H1 (cell line): ENCODE measurements around the gene GMEB2. TPM values are rescaled to one million over a fixed set of nuclear protein-coding genes. Genes with fewer than 3 reads are reported as not detected.

ENCODE experiments used
- CTCF ChIA-PET: fragments of 300-600 bp; sonication (Branson Sonifier 250); formaldehyde crosslinking; loops from one replicate; lab custom pipeline; 2021; ENCODE audit not compliant: partially characterized antibody; lab: Charles Lee
- POLR2A ChIA-PET: fragments of 300-600 bp; sonication (Branson Sonifier 250); formaldehyde crosslinking; loops from one replicate; lab custom pipeline; 2021; ENCODE audit warnings: inconsistent platforms; ENCODE audit not compliant: partially characterized antibody; lab: Charles Lee
- DNase-seq, 2 experiments: peaks; one replicate each; pipeline versions ENCODE4 v3.0.0 to v3.0.0-alpha.2; 2010 to 2022; ENCODE audit warnings: low spot score in 2 of 2, low read depth in 1 of 2, mixed read lengths in 1 of 2
- FAIRE-seq: peaks from 2 replicates; lab custom pipeline; 2011; peaks lifted over from hg19 to GRCh38; lab: Jason Lieb, UNC
- H2AFZ ChIP-seq: 2 replicates; pipeline ENCODE4 v1.8.1; 2012; ENCODE audit warnings: low read length, inconsistent platforms
- H2AK5ac ChIP-seq: 2 replicates; pipeline ENCODE4 v1.6.1; 2013; ENCODE audit warnings: low read depth, low read length
- H2BK120ac ChIP-seq: replicated peaks from 2 replicates; pipeline ENCODE3; 2013; ENCODE audit warnings: low read depth, low read length, inconsistent platforms
- H2BK12ac ChIP-seq: 2 replicates; pipeline ENCODE4 v1.6.1; 2013; ENCODE audit warnings: low read depth, low read length
- H2BK15ac ChIP-seq: 2 replicates; pipeline ENCODE4 v1.6.1; 2013; ENCODE audit warnings: low read length
- H2BK20ac ChIP-seq: 2 replicates; pipeline ENCODE4 v1.6.1; 2013; ENCODE audit warnings: low read length
- H2BK5ac ChIP-seq: 2 replicates; pipeline ENCODE4 v1.6.1; 2013; ENCODE audit warnings: low read depth, low read length
- H3K14ac ChIP-seq: 2 replicates; pipeline ENCODE4 v1.6.1; 2013; ENCODE audit warnings: inconsistent platforms; ENCODE audit not compliant: insufficient read length
- H3K18ac ChIP-seq: 2 replicates; pipeline ENCODE4 v1.6.1; 2013; ENCODE audit warnings: low read length; ENCODE audit errors: extremely low read depth
- H3K23ac ChIP-seq: 2 replicates; pipeline ENCODE4 v1.6.1; 2013; ENCODE audit warnings: inconsistent platforms; ENCODE audit not compliant: insufficient read length
- H3K23me2 ChIP-seq: 2 replicates; pipeline ENCODE4 v1.6.1; 2013; ENCODE audit warnings: low read depth, low read length
- H3K27ac ChIP-seq: 2 replicates; pipeline ENCODE4 v1.6.1; 2011; ENCODE audit warnings: low read depth, low read length, inconsistent platforms
- H3K27me3 ChIP-seq, 4 experiments: replicated peaks in 1 of 4; 1 replicate in 1 of 4; 2 replicates in 3 of 4; pipeline versions ENCODE4 v1.6.1 to v1.8.1; 2011 to 2013; ENCODE audit warnings: low read length in 3 of 4, mild to moderate bottlenecking in 3 of 4, inconsistent platforms in 2 of 4, mixed read lengths in 2 of 4, moderate library complexity in 1 of 4; ENCODE audit not compliant: control insufficient read depth in 3 of 4, insufficient read depth in 3 of 4; ENCODE audit errors: extremely low read depth in 1 of 4
- H3K36me3 ChIP-seq, 4 experiments: 2 replicates each; pipeline versions ENCODE4 v1.6.1 to v1.8.1; 2011 to 2013; ENCODE audit warnings: mild to moderate bottlenecking in 4 of 4, low read length in 3 of 4, moderate library complexity in 2 of 4, control low read depth in 1 of 4, inconsistent platforms in 1 of 4; ENCODE audit not compliant: insufficient read depth in 4 of 4, control insufficient read depth in 2 of 4
- H3K4ac ChIP-seq: replicated peaks from 2 replicates; pipeline ENCODE3; 2013; ENCODE audit warnings: low read length, low read depth, mixed read lengths, inconsistent platforms; ENCODE audit not compliant: insufficient read length
- H3K4me1 ChIP-seq, 4 experiments: replicated peaks in 1 of 4; 1 replicate in 1 of 4; 2 replicates in 3 of 4; pipeline versions ENCODE4 v1.6.1 to v1.8.1; 2011 to 2013; ENCODE audit warnings: low read length in 3 of 4, inconsistent platforms in 2 of 4, mixed read lengths in 1 of 4; ENCODE audit not compliant: insufficient read depth in 4 of 4, control insufficient read depth in 3 of 4
- H3K4me2 ChIP-seq, 2 experiments: 2 replicates each; pipeline versions ENCODE4 v1.6.1 to v1.8.1; 2011 to 2013; ENCODE audit warnings: low read depth in 2 of 2, low read length in 2 of 2, control low read depth in 1 of 2, inconsistent platforms in 1 of 2, mild to moderate bottlenecking in 1 of 2; ENCODE audit not compliant: insufficient read depth in 1 of 2
- H3K4me3 ChIP-seq, 4 experiments: fragments of 200-600, 300-600 bp in 1 of 4; sonication (generic), shearing (Covaris generic), sonication (Bioruptor Twin) in 1 of 4; 2 replicates each; pipeline versions ENCODE4 v1.5.1 to v1.8.1; 2011 to 2016; ENCODE audit warnings: low read length in 4 of 4, low read depth in 3 of 4, control low read depth in 2 of 4, inconsistent platforms in 2 of 4, mild to moderate bottlenecking in 2 of 4, mixed read lengths in 1 of 4, moderate library complexity in 1 of 4; ENCODE audit not compliant: insufficient read depth in 2 of 4; ENCODE audit errors: extremely low read depth in 1 of 4
- H3K56ac ChIP-seq: replicated peaks from 2 replicates; pipeline ENCODE3; 2013; ENCODE audit warnings: low read depth, mild to moderate bottlenecking, mixed read lengths, low read length, inconsistent platforms; ENCODE audit not compliant: insufficient read length
- H3K79me1 ChIP-seq: 2 replicates; pipeline ENCODE4 v1.6.1; 2013; ENCODE audit warnings: low read depth, low read length, control low read depth
- H3K79me2 ChIP-seq, 2 experiments: 2 replicates each; pipeline versions ENCODE4 v1.6.1 to v1.8.1; 2012 to 2013; ENCODE audit warnings: low read length in 2 of 2, mild to moderate bottlenecking in 2 of 2, inconsistent platforms in 1 of 2; ENCODE audit not compliant: insufficient read depth in 2 of 2, control insufficient read depth in 1 of 2
- H3K9ac ChIP-seq, 4 experiments: replicated peaks in 1 of 4; 1 replicate in 1 of 4; 2 replicates in 3 of 4; pipeline versions ENCODE4 v1.6.1 to v1.8.1; 2011 to 2013; ENCODE audit warnings: low read depth in 3 of 4, low read length in 3 of 4, control low read depth in 2 of 4, mild to moderate bottlenecking in 2 of 4, moderate library complexity in 2 of 4, inconsistent platforms in 1 of 4; ENCODE audit errors: extremely low read depth in 1 of 4
- H3K9me3 ChIP-seq, 2 experiments: 2 replicates each; pipeline versions ENCODE4 v1.6.1 to v1.8.1; 2012 to 2013; ENCODE audit warnings: mild to moderate bottlenecking in 2 of 2, moderate library complexity in 2 of 2, control low read depth in 1 of 2, inconsistent platforms in 1 of 2, low read depth in 1 of 2, low read length in 1 of 2, mixed read lengths in 1 of 2; ENCODE audit not compliant: insufficient read depth in 2 of 2
- H4K20me1 ChIP-seq, 2 experiments: replicated peaks in 1 of 2; 2 replicates each; pipeline versions ENCODE3 to v1.8.1; 2011 to 2013; ENCODE audit warnings: inconsistent platforms in 2 of 2, low read length in 2 of 2, mild to moderate bottlenecking in 1 of 2; ENCODE audit not compliant: insufficient read depth in 2 of 2, control insufficient read depth in 1 of 2
- H4K5ac ChIP-seq: 2 replicates; pipeline ENCODE4 v1.6.1; 2013; ENCODE audit warnings: low read length, low read depth, mixed read lengths, inconsistent platforms; ENCODE audit not compliant: insufficient read length
- H4K8ac ChIP-seq: 2 replicates; pipeline ENCODE4 v1.8.0; 2013; ENCODE audit warnings: mild to moderate bottlenecking, moderate library complexity, low read length, inconsistent platforms; ENCODE audit not compliant: insufficient read depth; ENCODE audit errors: extremely low read depth
- H4K91ac ChIP-seq: replicated peaks from 2 replicates; pipeline ENCODE3; 2013; ENCODE audit warnings: low read length, mixed read lengths, inconsistent platforms; ENCODE audit not compliant: insufficient read length
- ASH2L ChIP-seq: fragments of 200-600, 300-600 bp; sonication (generic); IDR thresholded peaks from one replicate; pipeline ENCODE4 v1.7.1; 2017; ENCODE audit warnings: low read length
- E2F6 ChIP-seq: IDR thresholded peaks from 2 replicates; pipeline ENCODE4 v1.6.1; 2012; ENCODE audit warnings: inconsistent platforms
- EP300 ChIP-seq, 2 experiments: IDR thresholded peaks; 1 replicate in 1 of 2; 2 replicates in 1 of 2; pipeline ENCODE4 v1.6.1; 2011 to 2012; ENCODE audit warnings: low read depth in 2 of 2, low read length in 2 of 2, mild to moderate bottlenecking in 2 of 2, borderline replicate concordance in 1 of 2, inconsistent platforms in 1 of 2, moderate library complexity in 1 of 2
- JUN ChIP-seq: IDR thresholded peaks from 2 replicates; pipeline ENCODE4 v1.6.1; 2011; ENCODE audit warnings: low read depth, mild to moderate bottlenecking, improper control_type of control experiment, low read length
- MAFK ChIP-seq: IDR thresholded peaks from 2 replicates; pipeline ENCODE4 v1.6.1; 2012; ENCODE audit warnings: low read depth, mild to moderate bottlenecking, improper control_type of control experiment, low read length
- PHF8 ChIP-seq: fragments of 200-600 bp; sonication (generic); conservative IDR thresholded peaks from 2 replicates; pipeline ENCODE4 v1.7.1; 2012; ENCODE audit warnings: low read depth, mild to moderate bottlenecking, inconsistent platforms, low read length, moderate library complexity
- POU5F1 ChIP-seq: IDR thresholded peaks from 2 replicates; pipeline ENCODE4 v1.6.1; 2011; ENCODE audit warnings: low read depth, mild to moderate bottlenecking, low read length, moderate library complexity
- SAP30 ChIP-seq: fragments of 300-600 bp; sonication (generic); IDR thresholded peaks from 2 replicates; pipeline ENCODE4 v1.7.1; 2012; ENCODE audit warnings: low read length, moderate library complexity, mild to moderate bottlenecking, inconsistent platforms; ENCODE audit not compliant: insufficient read depth, insufficient replicate concordance
- SIX5 ChIP-seq: IDR thresholded peaks from 2 replicates; pipeline ENCODE4 v1.6.1; 2011; ENCODE audit warnings: mild to moderate bottlenecking, low read depth, low read length
- SP1 ChIP-seq: IDR thresholded peaks from 2 replicates; pipeline ENCODE4 v1.6.1; 2011; ENCODE audit warnings: low read depth, low read length
- SP2 ChIP-seq: IDR thresholded peaks from 2 replicates; pipeline ENCODE4 v1.6.1; 2012; ENCODE audit warnings: mild to moderate bottlenecking, low read length, inconsistent platforms
- SP4 ChIP-seq: IDR thresholded peaks from 2 replicates; pipeline ENCODE4 v1.6.1; 2012; ENCODE audit warnings: low read length, inconsistent platforms
- WGBS, 2 experiments: shearing (Covaris generic) in 1 of 2; methylation state at CpG; one replicate each; pipeline versions ENCODE4 v1.1.6 to v1.1.7; 2013 to 2015; ENCODE audit warnings: low lambda C conversion rate in 2 of 2, mixed read lengths in 2 of 2, inconsistent platforms in 1 of 2, low coverage in 1 of 2, missing lambda C conversion rate in 1 of 2; ENCODE audit not compliant: insufficient replicate concordance in 2 of 2, insufficient coverage in 1 of 2, insufficient read length in 1 of 2; ENCODE audit errors: extremely low coverage in 1 of 2, missing lambda C conversion rate in 1 of 2; 5-methylcytosine and 5-hydroxymethylcytosine counted together
- polyA plus RNA-seq, 7 experiments: library from polyadenylated mRNA; depleted of rRNA in 3 of 7; stranded (reverse) in 5 of 7; unstranded in 2 of 7; fragments of >200 nt in 5 of 7; fragments of 200-250 nt in 2 of 7; gene quantifications; 1 replicate in 5 of 7; 2 replicates in 1 of 7; 4 replicates in 1 of 7; pipeline versions ENCODE4 v1.2.1 to v1.2.3, GENCODE V29; 2011 to 2013; ENCODE audit warnings: missing spikeins in 2 of 7, mixed read lengths in 2 of 7
- total RNA-seq: library from RNA; stranded (reverse); fragmentation: NEBNext Ultra II Directional; extraction: Animal tissue kit (Norgen Biotek cat#: 25700); gene quantifications from 2 replicates; pipeline ENCODE4 v1.2.1, GENCODE V29; 2021
- TF ChIP-seq, protein P1 (sequence below): IDR thresholded peaks from 2 replicates; pipeline ENCODE4 v1.6.1; 2012; ENCODE audit warnings: inconsistent platforms

Gene GMEB2
- total and polyA plus RNA-seq, 2 of the 8 experiments (the other 6 are each of a cell fraction or from before 2014, with no cell fraction given): 12.9 to 14.2 TPM

DNA sequence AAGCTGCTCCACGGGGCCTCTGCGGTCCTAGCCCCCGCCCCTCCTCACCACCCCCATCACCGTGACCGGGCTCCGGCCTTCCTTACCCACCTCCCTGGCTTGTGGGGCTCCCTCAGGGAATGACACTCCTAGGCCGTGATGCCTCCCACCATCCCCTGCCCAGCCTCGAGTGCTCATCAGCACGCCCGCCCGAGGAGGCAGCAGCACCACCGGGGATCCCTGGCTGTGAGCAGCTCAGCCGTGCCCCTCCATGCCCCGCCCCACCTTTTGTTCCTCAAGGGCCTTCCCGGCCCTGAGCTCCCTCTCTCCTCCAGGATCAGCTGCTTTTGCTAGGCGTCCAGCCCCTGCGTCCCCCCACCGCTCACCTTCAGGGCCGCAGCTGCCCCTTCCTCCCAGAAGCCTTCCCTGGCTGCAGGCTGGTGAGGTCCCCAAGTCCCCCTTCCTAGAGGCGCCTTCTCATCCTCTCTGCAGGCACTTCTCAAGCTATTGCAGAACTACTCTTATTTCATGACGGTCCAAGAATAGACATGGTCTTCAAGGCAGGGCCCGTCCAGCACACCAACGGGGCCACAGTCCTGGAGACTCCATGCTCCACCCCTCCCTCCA, 69.9 kb downstream of the GMEB2 start:
- no peak overlapping the region for H2BK5ac ChIP-seq
- no peak overlapping the region for H3K14ac ChIP-seq
- no peak overlapping the region for H2BK15ac ChIP-seq
- CTCF ChIA-PET: interaction anchor here (0.9 to 2.2 kb wide), 7 partner anchors 15 to 92 kb away, joined by 3 to 9 read pairs (median 4); partner anchors contain the start of gene PTK6
- no peaks in the 10 kb centered on the region; a peak in 1 of 8 replicates for H3K36me3 ChIP-seq
- H3K56ac ChIP-seq: no peak overlapping the region
- H3K27me3 ChIP-seq: no peaks in the 10 kb centered on the region; a peak in 1 of 7 replicates
- no peak for TF ChIP-seq MAFK
- TF ChIP-seq PHF8: no peak
- no peak for TF ChIP-seq SAP30
- TF ChIP-seq SP1: no peak
- TF ChIP-seq SP2: no peak
- TF ChIP-seq, protein P1, sequence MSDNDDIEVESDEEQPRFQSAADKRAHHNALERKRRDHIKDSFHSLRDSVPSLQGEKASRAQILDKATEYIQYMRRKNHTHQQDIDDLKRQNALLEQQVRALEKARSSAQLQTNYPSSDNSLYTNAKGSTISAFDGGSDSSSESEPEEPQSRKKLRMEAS: no peak
- no peak for TF ChIP-seq ASH2L
- no peak for TF ChIP-seq POU5F1
- no peak for TF ChIP-seq SP4
- no peak for TF ChIP-seq SIX5
- no peak for TF ChIP-seq E2F6
- TF ChIP-seq EP300 (IDR thresholded peaks at IDR 0.05; ENCODE audit: borderline replicate concordance in 1 of 2, low read depth in 2 of 2, low read length in 2 of 2): no peak
- TF ChIP-seq JUN: no peak
- H4K5ac ChIP-seq: no peak overlapping the region
- H4K8ac ChIP-seq: no peak overlapping the region
- no peak overlapping the region for H3K4me2 ChIP-seq
- no peaks in the 10 kb centered on the region for H3K79me2 ChIP-seq
- POLR2A ChIA-PET: interaction anchor here (1.7 kb wide), 1 partner anchor 10 kb away, joined by 5 read pairs; no protein-coding TSS in a partner anchor
- WGBS, 2 experiments: 78% methylated on average over 19 of the region's 23 CpGs; no CpG with 5 or more reads in 1 of the 2 experiments
- no peak for FAIRE-seq
- H3K79me1 ChIP-seq: no peaks in the 10 kb centered on the region
- H3K23me2 ChIP-seq: peaks cover 4% of the 10 kb centered on the region; the same call in 1 of the 2 replicates
- H2AFZ ChIP-seq: no peak overlapping the region
- H3K23ac ChIP-seq: no peak overlapping the region
- H3K9me3 ChIP-seq: no peaks in the 10 kb centered on the region
- H2AK5ac ChIP-seq: no peak overlapping the region
- no peak overlapping the region for H4K91ac ChIP-seq
- no peak overlapping the region for H2BK120ac ChIP-seq
- H3K4me3 ChIP-seq: no peak overlapping the region
- H3K4ac ChIP-seq: no peak overlapping the region
- peaks cover 0 to 1% of the 10 kb centered on the region in 2 experiments for H4K20me1 ChIP-seq
- H3K18ac ChIP-seq: no peak overlapping the region
- H2BK20ac ChIP-seq: no peak overlapping the region
- no peak for DNase-seq
- H3K9ac ChIP-seq: no peak overlapping the region
- peaks cover 0 to 19% (median 14%) of the 10 kb centered on the region in 4 experiments; a peak in 6 of 7 replicates for H3K4me1 ChIP-seq
- H2BK12ac ChIP-seq: no peak overlapping the region
- no peak overlapping the region for H3K27ac ChIP-seq
